GM23248 (cell line): ENCODE data around the gene TXN2. TPM values are rescaled to one million over a fixed set of nuclear protein-coding genes. Genes with fewer than 3 reads are reported as not detected.
"Not testable (repeated sequence)": the region's sequence is repeated elsewhere in the genome, so short reads cannot be mapped to it uniquely, and the experiment has no call there.

ENCODE experiments used
- DNase-seq: peaks from one replicate; pipeline ENCODE4 v3.0.0-alpha.2; 2015
- H2AFZ ChIP-seq: fragments of 200-600 bp; sonication (generic); 2 replicates; pipeline ENCODE4 v1.6.1; 2016; ENCODE audit warnings: antibody characterized with exemption
- H3F3A ChIP-seq: fragments of 200-600 bp; sonication (generic); 2 replicates; pipeline ENCODE4 v1.6.1; 2016; ENCODE audit warnings: mild to moderate bottlenecking, antibody characterized with exemption, mixed run types; ENCODE audit not compliant: insufficient read depth
- H3K27ac ChIP-seq: fragments of 200-600 bp; sonication (generic); 2 replicates; pipeline ENCODE4 v1.5.1; 2016; ENCODE audit warnings: mild to moderate bottlenecking
- H3K27me3 ChIP-seq: fragments of 200-600 bp; sonication (generic); replicated peaks from 2 replicates; pipeline ENCODE4 v1.6.1; 2016; ENCODE audit warnings: mild to moderate bottlenecking; ENCODE audit not compliant: insufficient read depth
- H3K36me3 ChIP-seq: fragments of 200-600 bp; sonication (generic); 2 replicates; pipeline ENCODE4 v1.6.1; 2016; ENCODE audit warnings: low read depth, mild to moderate bottlenecking
- H3K4me1 ChIP-seq: fragments of 200-600 bp; sonication (generic); 2 replicates; pipeline ENCODE4 v1.6.1; 2016; ENCODE audit warnings: mild to moderate bottlenecking; ENCODE audit not compliant: insufficient read depth
- H3K4me2 ChIP-seq: fragments of 200-600 bp; sonication (generic); one replicate; pipeline ENCODE4 v1.6.1; 2016; ENCODE audit warnings: mild to moderate bottlenecking; ENCODE audit not compliant: unreplicated experiment
- H3K4me3 ChIP-seq: fragments of 200-600 bp; sonication (generic); 2 replicates; pipeline ENCODE4 v1.5.1; 2016; ENCODE audit warnings: mild to moderate bottlenecking
- H3K79me2 ChIP-seq: fragments of 200-600 bp; sonication (generic); 2 replicates; pipeline ENCODE4 v1.6.1; 2016; ENCODE audit warnings: mild to moderate bottlenecking; ENCODE audit not compliant: insufficient read depth
- H3K9ac ChIP-seq: fragments of 200-600 bp; sonication (generic); 2 replicates; pipeline ENCODE4 v1.6.1; 2016; ENCODE audit warnings: mild to moderate bottlenecking
- H3K9me2 ChIP-seq: fragments of 200-600 bp; sonication (generic); 2 replicates; pipeline ENCODE4 v1.6.1; 2016; ENCODE audit warnings: mixed run types, mild to moderate bottlenecking, moderate library complexity; ENCODE audit not compliant: insufficient read depth
- H3K9me3 ChIP-seq: fragments of 200-600 bp; sonication (generic); one replicate; pipeline ENCODE4 v1.6.1; 2017; ENCODE audit warnings: low read depth
- H4K20me1 ChIP-seq: fragments of 200-600 bp; sonication (generic); 2 replicates; pipeline ENCODE4 v1.6.0; 2016; ENCODE audit not compliant: insufficient read depth
- EZH2 ChIP-seq: fragments of 200-600 bp; sonication (generic); IDR thresholded peaks from 2 replicates; pipeline ENCODE4 v1.6.1; 2018; ENCODE audit warnings: antibody characterized with exemption, mild to moderate bottlenecking; ENCODE audit not compliant: insufficient read depth, poor library complexity, severe bottlenecking
- EZH2phosphoT487 ChIP-seq: fragments of 200-600 bp; sonication (generic); IDR thresholded peaks from 2 replicates; pipeline ENCODE4 v1.6.1; 2018; ENCODE audit warnings: antibody characterized with exemption, moderate library complexity, mild to moderate bottlenecking, low read depth; ENCODE audit not compliant: insufficient read depth
- WGBS, 2 experiments: methylation state at CpG; one replicate each; pipeline ENCODE4 v1.1.6; 2015 to 2017; ENCODE audit warnings: low lambda C conversion rate in 2 of 2, low coverage in 1 of 2; ENCODE audit errors: missing lambda C conversion rate in 2 of 2; 5-methylcytosine and 5-hydroxymethylcytosine counted together
- in situ Hi-C: fragments of 300-500 bp; cut with MboI; formaldehyde crosslinking; loops from 2 replicates; pipeline ENCODE4 v1.15.0; 2020
- polyA plus RNA-seq: library from polyadenylated mRNA; unstranded; fragments of >200 nt; fragmentation: Nextera tagmentation; extraction: Ambion mirVana; gene quantifications from 2 replicates; pipeline ENCODE4 v1.2.1, GENCODE V29; 2016
- total RNA-seq: library from RNA; depleted of rRNA; stranded (reverse); fragments of >200 nt; shearing (Covaris generic); gene quantifications from 2 replicates; pipeline ENCODE4 v1.2.3, GENCODE V29; 2014

Gene TXN2
- total and polyA plus RNA-seq, 2 experiments from 2014 or later, result 24.0 to 104 TPM

- no peak overlapping the region for H3K4me2 ChIP-seq
- no peaks in the 10 kb centered on the region for H3K27me3 ChIP-seq
- peaks cover 90% of the 10 kb centered on the region for H3K36me3 ChIP-seq
- H3K27ac ChIP-seq, result no peak overlapping the region
- H3K4me1 ChIP-seq, result peaks cover 9% of the 10 kb centered on the region; the same call in 1 of the 2 replicates
- no peak overlapping the region for H2AFZ ChIP-seq
- H4K20me1 ChIP-seq, result peaks cover 6% of the 10 kb centered on the region; the same call in 1 of the 2 replicates
- H3K79me2 ChIP-seq, result peaks cover 74% of the 10 kb centered on the region
- WGBS, 2 experiments, result 82 to 94% methylated on average over 6 of the region's 6 CpGs
- H3K4me3 ChIP-seq, result no peak overlapping the region
- TF ChIP-seq EZH2phosphoT487, result no peak
- TF ChIP-seq EZH2, result no peak
- in situ Hi-C loops, result no loop called here
- H3F3A ChIP-seq, result peaks cover 32% of the 10 kb centered on the region; the same call in 1 of the 2 replicates
- no peaks in the 10 kb centered on the region for H3K9me3 ChIP-seq
- no peaks in the 10 kb centered on the region for H3K9me2 ChIP-seq
- H3K9ac ChIP-seq, result no peak overlapping the region
- DNase-seq, result no peak
Measured at GRCh38 chr22:36522662-36523061, 41.2 kb upstream of the TXN2 start.

- Histone ChIP-seq H3K4me3 (no peak overlapping the region), H3K4me2 (no peak overlapping the region), H3K9me2 (no peaks in the 10 kb centered on the region), H3K4me1 (no peaks in the 10 kb centered on the region), H3K27me3 (no peaks in the 10 kb centered on the region), H2AFZ (no peak overlapping the region), H3K27ac (no peak overlapping the region), H4K20me1 (no peaks in the 10 kb centered on the region), H3K79me2 (peaks cover 51% of the 10 kb centered on the region), H3K36me3 (peaks cover 90% of the 10 kb centered on the region), H3K9me3 (no peaks in the 10 kb centered on the region), H3K9ac (no peak overlapping the region), H3F3A (peaks cover 23% of the 10 kb centered on the region; the same call in 1 of the 2 replicates)
- TF ChIP-seq EZH2phosphoT487 (no peak), EZH2 (no peak)
- in situ Hi-C loops, result no loop called here
- no peak for DNase-seq
- 97 to 100% methylated on average over 3 of the region's 3 CpGs for WGBS, 2 experiments
Measured at GRCh38 chr22:36520423-36520822, 39.0 kb upstream of the TXN2 start.

- H3K9ac ChIP-seq, H3K27me3 ChIP-seq, in situ Hi-C loops, H3K4me2 ChIP-seq, H3K9me2 ChIP-seq, H3K4me1 ChIP-seq, H3K4me3 ChIP-seq, DNase-seq, H3K27ac ChIP-seq, H2AFZ ChIP-seq, H3K9me3 ChIP-seq, H4K20me1 ChIP-seq: not testable (repeated sequence)
- peaks cover 26% of the 10 kb centered on the region; the same call in 1 of the 2 replicates for H3F3A ChIP-seq
- H3K36me3 ChIP-seq, result peaks cover 86% of the 10 kb centered on the region
- H3K79me2 ChIP-seq, result peaks cover 47% of the 10 kb centered on the region
- 96 to 100% methylated on average over 2 of the region's 2 CpGs for WGBS, 2 experiments
Measured at GRCh38 chr22:36519906-36520305, 38.5 kb upstream of the TXN2 start.

GRCh38 chr22:36514766-36515165 lies 33.3 kb upstream of the TXN2 start:
- no peak overlapping the region for H2AFZ ChIP-seq
- no peak overlapping the region for H3K27ac ChIP-seq
- H3K36me3 ChIP-seq, result peaks cover 79% of the 10 kb centered on the region
- peaks cover 60% of the 10 kb centered on the region for H3F3A ChIP-seq
- WGBS, 2 experiments, result 92 to 93% methylated on average over 1 of the region's 1 CpG
- H4K20me1 ChIP-seq, result no peaks in the 10 kb centered on the region
- no peaks in the 10 kb centered on the region for H3K9me3 ChIP-seq
- TF ChIP-seq EZH2 (no peak), EZH2phosphoT487 (no peak)
- no peaks in the 10 kb centered on the region for H3K27me3 ChIP-seq
- no peaks in the 10 kb centered on the region for H3K4me1 ChIP-seq
- no peak overlapping the region for H3K4me2 ChIP-seq
- no peak overlapping the region for H3K9ac ChIP-seq
- DNase-seq, result no peak
- no peaks in the 10 kb centered on the region for H3K9me2 ChIP-seq
- in situ Hi-C loops, result no loop called here
- peaks cover 16% of the 10 kb centered on the region; the same call in 1 of the 2 replicates for H3K79me2 ChIP-seq
- H3K4me3 ChIP-seq, result no peak overlapping the region

- H3K4me2 ChIP-seq, result no peak overlapping the region
- no peak for DNase-seq
- peaks cover 76% of the 10 kb centered on the region for H3F3A ChIP-seq
- no peaks in the 10 kb centered on the region for H3K9me2 ChIP-seq
- no peak overlapping the region for H2AFZ ChIP-seq
- no peak overlapping the region for H3K9ac ChIP-seq
- H3K9me3 ChIP-seq, result no peaks in the 10 kb centered on the region
- peaks cover 61% of the 10 kb centered on the region for H3K36me3 ChIP-seq
- no peaks in the 10 kb centered on the region for H3K4me1 ChIP-seq
- H3K4me3 ChIP-seq, result no peak overlapping the region
- 95 to 99% methylated on average over 4 of the region's 4 CpGs for WGBS, 2 experiments
- no peaks in the 10 kb centered on the region for H4K20me1 ChIP-seq
- no peak overlapping the region for H3K27ac ChIP-seq
- in situ Hi-C loops, result no loop called here
- no peaks in the 10 kb centered on the region for H3K27me3 ChIP-seq
- H3K79me2 ChIP-seq, result no peaks in the 10 kb centered on the region
- TF ChIP-seq EZH2phosphoT487 (no peak), EZH2 (no peak)
Measured at GRCh38 chr22:36512991-36513390, 31.6 kb upstream of the TXN2 start.
